MCF 10A (cell line): ENCODE measurements around the gene UBE3C. TPM values are rescaled to one million over a fixed set of nuclear protein-coding genes. Genes with fewer than 3 reads are reported as not detected.
"Not testable (repeated sequence)": the region's sequence is repeated elsewhere in the genome, so short reads cannot be mapped to it uniquely, and the experiment has no call there.

Source experiments
- BruUV-seq: library from RNA; stranded (reverse); fragments of 400-500 nt; replicated peaks from 2 replicates; lab custom pipeline; 2021; lab: Mats Ljungman, UMichigan
- CTCF ChIA-PET: fragments of 300-600 bp; sonication (Branson Sonifier 250); formaldehyde crosslinking; extraction: SDS; loops from one replicate; lab custom pipeline; 2021; ENCODE audit warnings: antibody characterized with exemption, inconsistent platforms; lab: Yijun Ruan, JAX
- POLR2A ChIA-PET: fragments of 300-600, 350-650 bp; sonication (Branson Sonifier 250); formaldehyde crosslinking; extraction: SDS; loops from one replicate; lab custom pipeline; 2020; ENCODE audit warnings: antibody characterized with exemption, inconsistent platforms; lab: Yijun Ruan, JAX
- DNase-seq: peaks from one replicate; pipeline ENCODE4 v3.0.0-alpha.2; 2018; ENCODE audit not compliant: unreplicated experiment
- H3K27ac Mint-ChIP-seq: one replicate; pipeline ENCODE4 v1.8.0; 2022; ENCODE audit warnings: mild to moderate bottlenecking, low read depth, mixed read lengths; ENCODE audit not compliant: unreplicated experiment
- H3K27me3 Mint-ChIP-seq: one replicate; pipeline ENCODE4 v1.8.0; 2022; ENCODE audit warnings: mixed read lengths; ENCODE audit not compliant: insufficient read depth, unreplicated experiment
- H3K36me3 Mint-ChIP-seq: one replicate; pipeline ENCODE4 v1.8.0; 2022; ENCODE audit warnings: mild to moderate bottlenecking, moderate library complexity, mixed read lengths; ENCODE audit not compliant: insufficient read depth, unreplicated experiment
- H3K4me1 Mint-ChIP-seq: one replicate; pipeline ENCODE4 v1.8.0; 2022; ENCODE audit warnings: mixed read lengths; ENCODE audit not compliant: insufficient read depth, unreplicated experiment
- H3K4me3 Mint-ChIP-seq: one replicate; pipeline ENCODE4 v1.8.0; 2022; ENCODE audit warnings: mild to moderate bottlenecking, moderate library complexity, mixed read lengths; ENCODE audit not compliant: unreplicated experiment
- H3K9me3 Mint-ChIP-seq: one replicate; pipeline ENCODE4 v1.8.0; 2022; ENCODE audit warnings: mixed read lengths; ENCODE audit not compliant: unreplicated experiment
- intact Hi-C: fragments of 100-400 bp; cut with micrococcal nuclease; formaldehyde crosslinking; loops from 2 replicates; pipeline ENCODE4 v1.14.1; 2022
- total RNA-seq: library from RNA; stranded (reverse); gene quantifications from 2 replicates; pipeline ENCODE4 v1.2.3, GENCODE V29; 2022
- TF ChIP-seq, protein P1 (sequence below): fragments of 200-600 bp; IDR thresholded peaks from one replicate; pipeline ENCODE4 v1.8.0; 2022; ENCODE audit warnings: antibody characterized with exemption, mild to moderate bottlenecking; ENCODE audit not compliant: unreplicated experiment

The UBE3C gene
- total RNA-seq, 1 experiment from 2014 or later, result 72.8 TPM

DNA sequence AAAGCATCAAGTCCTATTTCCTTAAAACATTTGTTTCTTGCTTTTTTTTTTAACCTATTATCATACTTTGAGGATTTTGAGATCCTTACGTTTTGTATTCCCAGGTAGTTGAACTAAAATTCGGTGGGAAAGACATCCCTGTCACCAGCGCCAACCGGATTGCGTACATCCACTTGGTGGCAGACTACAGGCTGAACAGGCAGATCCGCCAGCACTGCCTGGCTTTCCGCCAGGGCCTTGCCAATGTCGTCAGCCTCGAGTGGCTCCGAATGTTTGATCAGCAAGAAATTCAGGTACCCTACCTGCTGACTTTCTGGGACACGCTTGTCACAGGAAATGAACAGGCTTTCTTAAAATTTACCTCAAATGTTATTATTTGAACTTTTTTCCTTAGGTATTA lies 115.1 kb downstream of the UBE3C start:
- Mint-ChIP-seq H3K27me3 (no peaks in the 10 kb centered on the region), H3K27ac (no peak overlapping the region), H3K4me1 (no peaks in the 10 kb centered on the region), H3K9me3 (no peaks in the 10 kb centered on the region), H3K36me3 (peaks cover 79% of the 10 kb centered on the region), H3K4me3 (no peak overlapping the region)
- POLR2A ChIA-PET, result no interaction called here
- BruUV-seq, result no TSS peak
- TF ChIP-seq, protein P1, sequence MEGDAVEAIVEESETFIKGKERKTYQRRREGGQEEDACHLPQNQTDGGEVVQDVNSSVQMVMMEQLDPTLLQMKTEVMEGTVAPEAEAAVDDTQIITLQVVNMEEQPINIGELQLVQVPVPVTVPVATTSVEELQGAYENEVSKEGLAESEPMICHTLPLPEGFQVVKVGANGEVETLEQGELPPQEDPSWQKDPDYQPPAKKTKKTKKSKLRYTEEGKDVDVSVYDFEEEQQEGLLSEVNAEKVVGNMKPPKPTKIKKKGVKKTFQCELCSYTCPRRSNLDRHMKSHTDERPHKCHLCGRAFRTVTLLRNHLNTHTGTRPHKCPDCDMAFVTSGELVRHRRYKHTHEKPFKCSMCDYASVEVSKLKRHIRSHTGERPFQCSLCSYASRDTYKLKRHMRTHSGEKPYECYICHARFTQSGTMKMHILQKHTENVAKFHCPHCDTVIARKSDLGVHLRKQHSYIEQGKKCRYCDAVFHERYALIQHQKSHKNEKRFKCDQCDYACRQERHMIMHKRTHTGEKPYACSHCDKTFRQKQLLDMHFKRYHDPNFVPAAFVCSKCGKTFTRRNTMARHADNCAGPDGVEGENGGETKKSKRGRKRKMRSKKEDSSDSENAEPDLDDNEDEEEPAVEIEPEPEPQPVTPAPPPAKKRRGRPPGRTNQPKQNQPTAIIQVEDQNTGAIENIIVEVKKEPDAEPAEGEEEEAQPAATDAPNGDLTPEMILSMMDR, result no peak
- CTCF ChIA-PET, result interaction anchor here (0.6 kb wide), 1 partner anchor 85 kb away, joined by 3 read pairs; no protein-coding TSS in a partner anchor
- no peak for DNase-seq
- intact Hi-C loops, result no loop called here

DNA sequence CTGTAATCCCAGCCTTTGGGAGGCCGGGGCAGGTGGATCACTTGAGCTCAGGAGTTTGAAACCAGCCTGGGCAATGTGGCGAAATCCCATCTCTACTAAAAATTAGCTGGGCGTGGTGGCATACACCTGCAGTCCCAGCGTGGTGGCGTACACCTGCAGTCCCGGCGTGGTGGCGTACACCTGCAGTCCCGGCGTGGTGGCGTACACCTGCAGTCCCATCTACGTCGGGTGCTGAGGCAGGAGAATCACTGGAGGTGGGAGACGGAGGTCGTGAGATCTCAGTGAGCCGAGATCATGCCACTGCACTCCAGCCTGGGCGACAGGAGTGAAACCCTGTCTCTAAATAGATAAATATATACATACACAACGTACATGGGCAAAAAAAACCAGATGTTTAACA lies 116.1 kb downstream of the UBE3C start:
- POLR2A ChIA-PET, result interaction anchor here (0.7 kb wide), 1 partner anchor 50 kb away, joined by 3 read pairs; no protein-coding TSS in a partner anchor
- intact Hi-C loops, H3K27ac Mint-ChIP-seq, H3K4me3 Mint-ChIP-seq, H3K27me3 Mint-ChIP-seq, BruUV-seq, H3K4me1 Mint-ChIP-seq, DNase-seq, H3K9me3 Mint-ChIP-seq: not testable (repeated sequence)
- CTCF ChIA-PET, result interaction anchor here (0.7 to 1.0 kb wide), 4 partner anchors 14 to 132 kb away, joined by 3 read pairs; no protein-coding TSS in a partner anchor
- peaks cover 79% of the 10 kb centered on the region for H3K36me3 Mint-ChIP-seq

DNA sequence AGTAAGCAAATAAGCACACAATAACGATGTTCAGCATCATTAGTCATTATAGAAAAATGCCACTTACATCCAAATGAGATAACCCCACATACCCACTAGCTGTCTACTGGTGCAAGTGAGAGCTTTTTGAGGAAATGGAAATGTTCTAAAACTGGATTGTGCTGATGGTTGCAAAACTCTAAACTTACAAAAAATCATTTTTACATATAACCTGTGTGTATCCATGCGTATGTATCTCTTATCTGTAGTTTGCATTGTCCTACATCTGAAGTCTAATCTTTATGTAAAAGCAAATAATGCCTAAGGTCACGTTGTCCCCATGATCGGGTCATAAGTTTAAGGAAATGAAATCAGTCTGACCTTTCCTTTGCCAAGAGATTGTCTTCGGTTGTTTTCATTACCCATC lies 116.5 kb downstream of the UBE3C start:
- intact Hi-C loops, result no loop called here
- BruUV-seq, result no TSS peak
- ChIA-PET CTCF (interaction anchor here (0.7 to 1.3 kb wide), 6 partner anchors 10 to 132 kb away, joined by 3 to 4 read pairs (median 3); no protein-coding TSS in a partner anchor), POLR2A (no interaction called here)
- no peaks in the 10 kb centered on the region for H3K4me1 Mint-ChIP-seq
- H3K27me3 Mint-ChIP-seq, result no peaks in the 10 kb centered on the region
- no peak overlapping the region for H3K27ac Mint-ChIP-seq
- H3K4me3 Mint-ChIP-seq, result no peak overlapping the region
- no peaks in the 10 kb centered on the region for H3K9me3 Mint-ChIP-seq
- TF ChIP-seq, protein P1, result no peak
- peaks cover 81% of the 10 kb centered on the region for H3K36me3 Mint-ChIP-seq
- DNase-seq, result no peak

DNA sequence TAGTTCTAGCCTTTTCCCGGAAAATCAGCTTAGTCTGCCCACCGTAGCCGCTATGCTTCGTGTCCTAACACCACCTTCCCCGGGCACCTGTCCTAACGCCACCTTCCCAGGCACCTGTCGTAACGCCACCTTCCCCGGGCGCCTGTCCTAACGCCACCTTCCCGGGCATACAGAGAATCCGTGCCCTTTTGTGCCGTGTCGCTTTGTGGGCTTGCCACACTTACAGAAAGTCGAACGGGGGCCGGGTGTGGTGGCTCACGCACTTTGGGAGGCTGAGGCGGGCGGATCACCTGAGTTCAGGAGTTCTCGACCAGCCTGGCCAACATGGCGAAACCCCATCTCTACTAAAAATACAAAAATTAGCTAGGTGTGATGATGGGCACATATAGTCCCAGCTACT lies 124.4 kb downstream of the UBE3C start:
- Mint-ChIP-seq H3K36me3 (peaks cover 95% of the 10 kb centered on the region), H3K4me3 (no peak overlapping the region), H3K27ac (no peak overlapping the region), H3K9me3 (no peaks in the 10 kb centered on the region), H3K4me1 (no peaks in the 10 kb centered on the region), H3K27me3 (no peaks in the 10 kb centered on the region)
- DNase-seq, result no peak
- intact Hi-C loops, result no loop called here
- TF ChIP-seq, protein P1, result no peak
- BruUV-seq, result no TSS peak
- CTCF ChIA-PET, result interaction anchor here (0.6 to 1.0 kb wide), 2 partner anchors 13 to 615 kb away, joined by 4 read pairs; no protein-coding TSS in a partner anchor
- POLR2A ChIA-PET, result no interaction called here
